GM21717 (cell line): ENCODE measurements around the gene TMCO5A.
A peak's percentile ranks its signal among the peaks of the same experiment; 100 is the strongest.

ENCODE experiments used
- ATAC-seq: cut with Tn5 transposase; IDR thresholded peaks from one replicate; pipeline ENCODE4 v1.9.1; 2021; ENCODE audit warnings: mild to moderate bottlenecking, moderate library complexity; ENCODE audit not compliant: unreplicated experiment

Gene TMCO5A

GRCh38 chr15:37967788-37968187 is 33.3 kb downstream of the TMCO5A start:
- no peak for ATAC-seq

GRCh38 chr15:37973856-37974255 is 39.4 kb downstream of the TMCO5A start:
- no peak for ATAC-seq

DNA sequence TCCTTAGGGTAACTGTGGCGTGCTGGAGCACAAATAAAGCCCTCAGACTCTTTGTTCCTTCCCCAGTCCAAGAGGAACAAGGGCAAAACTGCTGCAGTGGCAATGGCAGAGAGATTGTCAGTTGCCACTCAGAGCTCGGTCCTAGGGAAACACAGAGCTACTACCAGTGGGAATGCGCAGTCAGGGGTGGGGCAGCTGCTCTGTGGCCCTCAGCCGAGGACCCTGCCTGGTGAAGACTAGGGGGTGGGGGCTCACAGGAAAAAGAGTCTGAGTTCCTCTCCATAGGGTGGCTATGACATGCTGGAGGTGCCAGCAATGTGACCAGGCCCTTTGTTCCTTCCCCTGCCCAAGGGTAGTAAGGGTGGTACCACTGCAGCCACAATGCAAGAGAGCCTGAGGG is 43.8 kb downstream of the TMCO5A start:
- ATAC-seq, result no peak

DNA sequence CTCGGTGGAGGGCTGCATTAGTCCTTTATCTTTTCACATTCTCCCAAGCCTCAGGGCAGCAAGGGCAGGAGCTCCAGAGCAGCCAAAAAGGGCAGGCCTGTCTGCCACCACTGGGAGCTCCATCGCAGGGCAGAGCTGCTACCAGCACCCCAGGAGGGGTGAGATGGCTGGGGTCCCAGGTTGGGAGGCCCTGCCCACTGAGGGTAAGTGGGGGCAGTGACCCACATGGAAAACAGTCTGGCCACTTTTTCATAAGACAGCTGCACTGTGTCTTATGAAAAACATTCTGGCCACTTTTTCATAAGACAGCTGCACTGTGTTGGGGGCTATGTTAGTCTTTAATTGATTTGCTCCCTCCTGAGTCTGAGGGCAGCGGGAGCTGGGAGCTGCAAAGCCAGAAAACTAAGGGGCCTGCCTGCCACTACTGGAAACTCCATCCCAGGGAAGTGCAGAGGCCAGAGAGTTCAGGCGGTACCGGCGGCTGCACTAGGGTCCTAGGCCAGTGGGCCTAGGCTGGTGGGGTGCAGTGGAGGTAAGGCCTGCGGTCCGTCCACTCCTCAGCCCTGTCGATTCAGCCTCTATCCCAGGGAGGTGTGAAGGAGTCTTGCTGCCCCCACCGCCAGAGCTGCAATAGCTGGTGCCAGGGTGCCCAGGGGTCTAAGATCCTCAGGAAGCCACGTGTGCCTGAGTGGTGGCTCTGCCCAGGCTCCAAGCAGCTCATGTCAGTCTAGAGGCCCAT is 45.4 kb downstream of the TMCO5A start:
- ATAC-seq, result no peak

- ATAC-seq, result no peak
Observed at GRCh38 chr15:37981201-37981600, 46.8 kb downstream of the TMCO5A start.

DNA sequence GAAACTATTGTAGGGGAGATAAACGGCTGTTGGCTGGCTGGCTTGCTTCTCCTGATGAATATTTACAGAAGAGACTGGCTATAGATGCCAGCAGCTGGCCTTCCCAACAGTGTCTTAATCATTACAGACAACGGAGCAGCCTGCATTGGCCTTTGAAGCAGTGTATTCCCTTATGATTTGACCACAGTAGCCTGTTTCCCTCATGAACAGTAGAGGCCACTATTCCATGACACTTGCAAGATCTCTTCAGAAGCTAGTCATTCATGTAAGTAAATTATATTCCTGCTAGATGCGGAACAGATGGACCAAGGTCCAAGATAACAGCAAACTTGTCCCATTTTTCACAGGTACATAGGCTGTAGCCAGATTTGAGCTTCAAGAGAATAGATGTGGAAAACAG is 47.3 kb downstream of the TMCO5A start:
- no peak for ATAC-seq

- ATAC-seq, result no peak
Observed at GRCh38 chr15:37984368-37984767, 49.9 kb downstream of the TMCO5A start.

DNA sequence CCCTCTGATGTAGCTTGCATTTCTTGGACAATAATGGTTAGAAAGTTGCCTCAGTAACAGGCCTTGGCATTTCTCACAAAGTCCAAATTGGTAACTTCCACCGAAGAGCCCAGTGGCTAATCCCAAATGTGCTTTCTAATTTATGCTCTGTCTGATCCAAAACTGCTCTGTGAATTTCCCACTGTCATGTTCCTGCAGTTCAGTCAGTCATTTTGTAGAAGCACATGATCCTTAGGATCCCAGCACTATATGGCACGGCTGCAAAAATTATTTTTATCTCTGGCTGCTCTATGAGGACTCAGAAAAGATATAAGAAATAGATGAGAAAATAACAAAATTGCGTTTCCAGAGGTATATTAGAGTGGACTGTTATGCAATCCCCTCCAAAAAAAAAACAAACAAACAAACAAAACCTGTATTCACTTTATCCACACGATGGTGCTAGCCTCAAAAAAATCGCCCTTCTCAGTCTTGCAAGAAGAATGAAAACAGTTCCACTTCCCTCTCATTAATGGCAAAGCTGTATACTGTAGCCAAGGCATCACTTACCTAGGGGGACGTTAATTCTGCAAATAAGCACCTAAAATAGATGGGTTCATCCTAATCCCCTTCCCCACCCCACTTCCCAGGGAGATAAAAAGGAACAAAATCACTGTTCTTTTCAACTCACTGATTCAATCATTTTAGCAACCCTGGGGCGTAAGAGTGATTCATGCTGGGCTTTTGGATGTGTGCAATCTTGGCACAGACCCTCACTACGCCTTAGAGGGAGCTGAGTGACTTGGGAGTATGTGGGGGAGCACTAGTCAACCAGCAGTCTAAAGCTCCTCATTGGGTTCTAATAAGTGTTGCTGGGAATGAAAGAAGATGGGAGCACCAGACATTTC is 61.3 kb downstream of the TMCO5A start:
- ATAC-seq, result peak; percentile 62
